Stimulated activated CD4-positive, alpha-beta T cell treated with anti-CD3 and anti-CD28 coated beads, Interleukin-15, amount 100 ng/mL, for 48 hours (primary cell): ENCODE results near the gene NPIPB6.

Experiments
- DNase-seq, 2 donors: peaks; one replicate each; pipeline ENCODE4 v3.0.0-alpha.2; 2020; ENCODE audit warnings: low read depth in 2 of 2

NPIPB6 gene

DNA sequence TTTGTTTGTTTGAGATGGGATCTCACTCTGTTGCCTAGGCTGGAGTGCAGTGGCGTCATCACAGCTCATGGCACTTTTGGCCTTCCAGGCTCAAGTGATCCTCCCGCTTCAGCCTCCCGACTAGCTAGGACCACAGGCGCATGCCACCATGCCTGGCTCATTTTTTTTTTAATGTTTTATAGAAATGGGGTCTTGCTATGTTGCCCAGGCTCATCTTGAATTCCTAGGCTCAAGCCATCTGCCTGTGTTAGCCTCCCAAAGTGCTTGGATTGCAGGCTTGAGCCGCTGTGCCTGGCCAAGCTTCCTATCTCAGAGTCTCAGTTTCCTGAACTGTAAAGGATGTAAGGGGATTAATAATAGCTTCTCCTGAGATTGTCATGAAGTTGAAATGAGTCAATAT lies 63.0 kb downstream of the NPIPB6 start:
- DNase-seq: no peak

GRCh38 chr16:28298511-28298878 lies 64.8 kb downstream of the NPIPB6 start:
- DNase-seq: no peak

DNA sequence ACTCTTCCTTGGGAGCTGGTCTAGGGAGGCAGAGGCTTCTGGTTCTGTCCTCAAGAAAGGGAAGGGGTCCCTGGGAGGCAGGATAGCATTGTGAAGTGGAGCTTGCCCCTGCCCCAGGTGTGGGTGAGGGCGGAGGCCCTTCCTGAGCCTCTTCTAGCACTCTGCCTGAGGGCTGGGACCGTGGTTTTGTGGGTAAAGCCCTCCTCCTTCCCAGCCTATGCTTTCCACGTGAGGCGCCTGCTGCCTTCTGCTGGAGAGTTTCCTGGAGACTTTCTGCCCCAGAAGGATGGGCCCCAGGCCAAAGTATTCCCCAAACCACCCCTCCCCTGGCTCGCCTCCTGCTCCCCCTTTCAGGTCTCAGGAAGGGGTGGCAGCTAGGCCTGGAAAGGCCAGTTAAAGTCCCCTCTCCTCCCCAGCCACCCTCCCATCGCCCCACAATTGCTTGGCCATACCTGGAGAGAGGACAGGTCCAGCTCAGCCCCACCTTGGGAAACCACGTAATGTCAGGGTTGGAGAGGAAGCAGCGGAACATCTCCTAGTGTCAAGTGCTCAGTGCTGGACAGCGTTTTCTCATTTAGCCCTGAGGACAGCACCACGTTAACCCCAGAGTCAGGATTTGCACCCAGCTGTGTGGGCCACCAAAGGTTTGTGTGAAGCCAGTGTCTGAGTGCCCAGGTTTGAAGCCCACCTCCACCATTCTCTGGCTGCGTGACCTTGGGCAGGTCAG lies 65.4 kb downstream of the NPIPB6 start:
- no peak for DNase-seq

DNA sequence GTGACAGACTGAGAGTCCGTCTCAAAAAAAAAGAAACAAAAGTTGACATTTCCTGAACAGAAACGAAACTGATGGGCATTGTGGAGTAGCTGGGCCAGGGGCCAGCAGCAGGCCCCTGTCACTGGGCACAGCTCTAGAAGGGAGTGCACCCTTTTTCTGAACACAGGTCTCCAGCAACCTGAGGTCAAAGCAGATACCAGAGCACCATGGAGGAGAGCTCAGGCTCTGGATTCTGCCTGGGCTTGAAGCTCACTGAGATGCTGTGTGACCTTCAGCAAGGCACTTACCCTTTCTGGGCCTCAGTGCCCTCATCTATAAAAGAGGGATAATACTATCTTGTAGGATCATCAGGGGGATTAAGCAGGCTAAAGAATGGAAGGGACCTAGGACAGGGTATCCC lies 66.0 kb downstream of the NPIPB6 start:
- DNase-seq: no peak

DNA sequence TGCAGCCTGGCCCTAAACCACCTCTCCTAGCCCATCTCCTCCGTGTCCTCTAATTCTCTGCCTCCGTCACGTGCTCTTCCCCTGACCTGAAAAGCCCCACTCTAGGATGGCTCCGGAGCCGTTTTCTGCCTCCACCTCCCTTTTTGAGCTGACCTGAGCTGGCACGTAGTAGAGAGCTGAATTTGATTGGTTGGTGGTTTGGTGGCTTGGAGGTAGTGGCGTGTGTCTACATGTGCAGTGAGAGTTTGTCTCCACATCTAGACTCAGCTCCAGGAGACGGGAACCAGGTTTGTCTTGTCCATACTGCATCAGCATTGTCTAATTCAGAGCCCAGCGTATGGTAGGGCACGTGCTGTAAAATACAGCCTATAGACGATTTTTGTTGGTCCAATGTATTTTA lies 68.0 kb downstream of the NPIPB6 start:
- no peak for DNase-seq

- DNase-seq: no peak
Observed at GRCh38 chr16:28294201-28294600, 69.1 kb downstream of the NPIPB6 start.

- no peak for DNase-seq
Observed at GRCh38 chr16:28293601-28293960, 69.7 kb downstream of the NPIPB6 start.

- DNase-seq: no peak
Observed at GRCh38 chr16:28292731-28293600, 70.3 kb downstream of the NPIPB6 start.
